ENCODE results near the gene OR6C68. TPM values are rescaled to one million over a fixed set of nuclear protein-coding genes. Genes with fewer than 3 reads are reported as not detected.

Gene OR6C68
- total RNA-seq, 1 experiment from 2014 or later = not detected

DNA sequence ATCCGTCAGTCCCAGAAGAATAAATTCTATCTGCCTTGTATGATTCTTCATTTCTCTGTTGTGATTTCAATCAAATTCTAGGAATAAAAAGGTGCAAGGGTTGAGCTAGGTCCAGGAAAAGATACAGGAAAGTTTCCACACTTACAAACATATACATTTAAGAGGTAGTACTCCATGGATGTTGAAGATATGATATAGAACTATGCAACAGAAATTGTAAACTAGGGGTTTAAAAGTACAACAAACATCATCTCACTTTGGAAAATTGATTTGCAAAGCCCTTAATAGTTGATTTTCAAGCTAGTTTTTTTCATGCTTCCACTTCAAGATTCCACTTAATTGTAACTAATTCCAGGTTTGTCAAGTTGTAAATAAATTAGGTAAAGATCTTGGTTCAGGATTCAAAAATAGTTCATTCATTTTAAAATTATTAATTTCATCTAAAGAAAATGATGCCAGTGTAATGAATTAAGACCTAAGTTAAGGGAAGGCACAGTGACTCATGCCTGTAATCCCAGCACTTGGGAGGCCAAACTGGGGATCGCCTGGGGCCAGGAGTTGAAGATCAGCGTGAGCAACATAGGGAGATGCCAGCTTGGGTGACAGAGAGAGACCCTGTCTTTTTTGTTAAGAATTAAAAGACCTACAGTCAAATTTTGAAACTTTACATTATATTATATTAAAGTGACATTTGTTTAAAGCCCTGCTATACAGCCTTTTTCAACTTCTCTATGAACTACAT, 21.9 kb upstream of the OR6C68 start, which contains the start of gene OR6C70:
Gene OR6C70, minus strand, starts transcription at position 51 of the 742 bp plus-strand sequence. Its CDS starts 0 bp downstream, at position 51.
- H3K4me2 ChIP-seq (ENCODE audit: low read length) = no peak within 1 kb of the TSS

More for the DNA sequence above, 21.9 kb upstream of the OR6C68 start, which contains the start of gene OR6C70:
- no TSS peak for BruUV-seq (replicated peaks)
- H4K20me1 ChIP-seq (ENCODE audit: insufficient read depth) = no peaks in the 10 kb centered on the region
- peaks cover 16% of the 10 kb centered on the region for H3K27me3 ChIP-seq (ENCODE audit: insufficient read depth, low read length)
- H3K27ac ChIP-seq (ENCODE audit: low read depth, low read length) = no peak within 1 kb of the TSS
- H3K4me1 ChIP-seq (ENCODE audit: control insufficient read depth in 1 of 2, insufficient read depth in 2 of 2, low read length in 2 of 2) = no peaks in the 10 kb centered on the region
- intact Hi-C loops (cut with micrococcal nuclease) = no loop called here
- TF ChIP-seq POLR2A (IDR thresholded peaks at IDR 0.05; ENCODE audit: borderline replicate concordance, extremely low read depth, insufficient read depth, insufficient read length) (no peak), POLR2AphosphoS5 (IDR thresholded peaks at IDR 0.05; ENCODE audit: low read depth, low read length) (no peak), YY1 (IDR thresholded peaks at IDR 0.05; ENCODE audit: extremely low read depth, insufficient replicate concordance, low read depth, low read length) (no peak), SP1 (IDR thresholded peaks at IDR 0.05; ENCODE audit: low read depth) (no peak), EZH2 (IDR thresholded peaks at IDR 0.05) (no peak), ZFX (IDR thresholded peaks at IDR 0.05) (no peak), JUND (IDR thresholded peaks at IDR 0.05) (no peak), ELF1 (IDR thresholded peaks at IDR 0.05; ENCODE audit: borderline replicate concordance, low read depth) (no peak), SRF (IDR thresholded peaks at IDR 0.05; ENCODE audit: low read depth) (no peak), SIN3A (IDR thresholded peaks at IDR 0.05; ENCODE audit: low read depth) (no peak), EZH2phosphoT487 (IDR thresholded peaks at IDR 0.05; ENCODE audit: borderline replicate concordance) (no peak), CBX3 (IDR thresholded peaks at IDR 0.05; ENCODE audit: low read depth) (no peak)
- TF ChIP-seq, protein P1, sequence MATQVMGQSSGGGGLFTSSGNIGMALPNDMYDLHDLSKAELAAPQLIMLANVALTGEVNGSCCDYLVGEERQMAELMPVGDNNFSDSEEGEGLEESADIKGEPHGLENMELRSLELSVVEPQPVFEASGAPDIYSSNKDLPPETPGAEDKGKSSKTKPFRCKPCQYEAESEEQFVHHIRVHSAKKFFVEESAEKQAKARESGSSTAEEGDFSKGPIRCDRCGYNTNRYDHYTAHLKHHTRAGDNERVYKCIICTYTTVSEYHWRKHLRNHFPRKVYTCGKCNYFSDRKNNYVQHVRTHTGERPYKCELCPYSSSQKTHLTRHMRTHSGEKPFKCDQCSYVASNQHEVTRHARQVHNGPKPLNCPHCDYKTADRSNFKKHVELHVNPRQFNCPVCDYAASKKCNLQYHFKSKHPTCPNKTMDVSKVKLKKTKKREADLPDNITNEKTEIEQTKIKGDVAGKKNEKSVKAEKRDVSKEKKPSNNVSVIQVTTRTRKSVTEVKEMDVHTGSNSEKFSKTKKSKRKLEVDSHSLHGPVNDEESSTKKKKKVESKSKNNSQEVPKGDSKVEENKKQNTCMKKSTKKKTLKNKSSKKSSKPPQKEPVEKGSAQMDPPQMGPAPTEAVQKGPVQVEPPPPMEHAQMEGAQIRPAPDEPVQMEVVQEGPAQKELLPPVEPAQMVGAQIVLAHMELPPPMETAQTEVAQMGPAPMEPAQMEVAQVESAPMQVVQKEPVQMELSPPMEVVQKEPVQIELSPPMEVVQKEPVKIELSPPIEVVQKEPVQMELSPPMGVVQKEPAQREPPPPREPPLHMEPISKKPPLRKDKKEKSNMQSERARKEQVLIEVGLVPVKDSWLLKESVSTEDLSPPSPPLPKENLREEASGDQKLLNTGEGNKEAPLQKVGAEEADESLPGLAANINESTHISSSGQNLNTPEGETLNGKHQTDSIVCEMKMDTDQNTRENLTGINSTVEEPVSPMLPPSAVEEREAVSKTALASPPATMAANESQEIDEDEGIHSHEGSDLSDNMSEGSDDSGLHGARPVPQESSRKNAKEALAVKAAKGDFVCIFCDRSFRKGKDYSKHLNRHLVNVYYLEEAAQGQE (IDR thresholded peaks at IDR 0.05; ENCODE audit: low read depth) = no peak
- TF ChIP-seq, protein P2, sequence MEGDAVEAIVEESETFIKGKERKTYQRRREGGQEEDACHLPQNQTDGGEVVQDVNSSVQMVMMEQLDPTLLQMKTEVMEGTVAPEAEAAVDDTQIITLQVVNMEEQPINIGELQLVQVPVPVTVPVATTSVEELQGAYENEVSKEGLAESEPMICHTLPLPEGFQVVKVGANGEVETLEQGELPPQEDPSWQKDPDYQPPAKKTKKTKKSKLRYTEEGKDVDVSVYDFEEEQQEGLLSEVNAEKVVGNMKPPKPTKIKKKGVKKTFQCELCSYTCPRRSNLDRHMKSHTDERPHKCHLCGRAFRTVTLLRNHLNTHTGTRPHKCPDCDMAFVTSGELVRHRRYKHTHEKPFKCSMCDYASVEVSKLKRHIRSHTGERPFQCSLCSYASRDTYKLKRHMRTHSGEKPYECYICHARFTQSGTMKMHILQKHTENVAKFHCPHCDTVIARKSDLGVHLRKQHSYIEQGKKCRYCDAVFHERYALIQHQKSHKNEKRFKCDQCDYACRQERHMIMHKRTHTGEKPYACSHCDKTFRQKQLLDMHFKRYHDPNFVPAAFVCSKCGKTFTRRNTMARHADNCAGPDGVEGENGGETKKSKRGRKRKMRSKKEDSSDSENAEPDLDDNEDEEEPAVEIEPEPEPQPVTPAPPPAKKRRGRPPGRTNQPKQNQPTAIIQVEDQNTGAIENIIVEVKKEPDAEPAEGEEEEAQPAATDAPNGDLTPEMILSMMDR (IDR thresholded peaks at IDR 0.05 in 2 of 3, conservative IDR thresholded peaks at IDR 0.05 in 1 of 3; ENCODE audit: borderline replicate concordance in 1 of 3, insufficient read depth in 1 of 3, low read depth in 2 of 3, low read length in 2 of 3) = no peak
- H3K36me3 ChIP-seq (ENCODE audit: control insufficient read depth in 1 of 2, insufficient read depth in 2 of 2, low read length in 2 of 2) = no peaks in the 10 kb centered on the region
- DNase-seq (ENCODE audit: low read depth, low spot score) = no peak
- H3K79me2 ChIP-seq (ENCODE audit: insufficient read depth, low read length) = no peaks in the 10 kb centered on the region
- ChIA-PET CTCF (no interaction called here), RAD21 (ENCODE audit: low non-redundant PET in 1 of 2, low total read pairs in 2 of 2, uncharacterized antibody in 2 of 2, unreplicated experiment in 2 of 2) (no interaction called here), POLR2A (no interaction called here)
- no peaks in the 10 kb centered on the region for H3K9me2 ChIP-seq (ENCODE audit: insufficient read depth)
- no peaks in the 10 kb centered on the region for H3K9me3 ChIP-seq (ENCODE audit: control insufficient read depth in 1 of 2, insufficient read depth in 1 of 2, low read depth in 1 of 2, low read length in 2 of 2)
- H3K9ac ChIP-seq (ENCODE audit: low read length) = no peak within 1 kb of the TSS
- H3K4me3 ChIP-seq (replicated peaks in 1 of 2; ENCODE audit: low read depth in 1 of 2, low read length in 2 of 2) = no peak within 1 kb of the TSS
- no peak within 1 kb of the TSS for H2AFZ ChIP-seq (ENCODE audit: low read depth, low read length, poor library complexity, severe bottlenecking)
- no peak for ATAC-seq
